B cell (primary cell): ENCODE measurements around the gene CAMSAP2.

Experiments used
- EZH2 ChIP-seq: IDR thresholded peaks from 2 replicates; pipeline ENCODE4 v1.6.1; 2012; ENCODE audit warnings: borderline replicate concordance, low read depth, mild to moderate bottlenecking, moderate library complexity, low read length; ENCODE audit not compliant: insufficient read depth, poor library complexity, severe bottlenecking
- TF ChIP-seq, protein P1 (sequence below): fragments of 200-600 bp; IDR thresholded peaks from one replicate; pipeline ENCODE4 v1.8.0; 2022; ENCODE audit warnings: antibody characterized with exemption, mild to moderate bottlenecking

DNA sequence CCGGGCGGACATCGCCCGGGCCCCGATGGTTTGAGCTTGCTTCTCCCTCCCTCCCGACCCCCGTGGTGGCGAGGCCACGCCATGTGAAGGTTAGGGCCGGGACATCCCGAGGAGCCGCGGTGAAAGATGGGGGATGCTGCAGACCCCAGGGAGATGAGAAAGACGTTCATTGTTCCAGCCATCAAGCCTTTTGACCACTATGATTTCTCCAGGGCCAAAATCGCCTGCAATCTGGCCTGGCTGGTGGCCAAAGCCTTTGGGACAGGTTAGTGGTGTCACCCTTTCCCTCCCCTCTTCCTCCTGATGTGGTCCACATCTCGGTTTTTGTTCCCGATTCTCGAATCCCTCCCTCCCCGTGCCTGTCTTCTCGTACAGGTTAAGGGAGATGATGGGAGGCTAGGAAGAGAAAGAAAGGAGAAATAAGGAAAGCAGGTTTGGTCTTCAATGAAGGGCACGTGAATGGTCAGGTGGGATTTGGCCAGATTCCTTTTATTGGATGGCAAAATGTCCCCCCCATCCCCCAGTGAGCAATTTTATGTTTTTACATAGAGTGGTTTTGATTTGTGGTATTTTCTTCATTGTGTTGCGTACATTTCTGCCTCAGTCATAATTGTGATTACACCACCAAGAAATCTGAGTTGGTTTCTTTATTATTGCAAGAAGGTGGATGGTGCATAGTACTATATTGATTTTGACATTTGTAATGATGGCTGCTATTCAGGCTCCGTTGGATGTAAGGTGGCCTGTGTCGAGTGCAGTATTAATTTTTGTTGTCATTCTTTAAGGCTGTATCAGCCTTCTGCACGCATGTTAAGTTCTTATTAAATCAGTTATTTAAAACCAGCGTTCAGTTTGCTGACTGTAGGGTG, 1.2 kb downstream of the CAMSAP2 start:
- TF ChIP-seq, protein P1, sequence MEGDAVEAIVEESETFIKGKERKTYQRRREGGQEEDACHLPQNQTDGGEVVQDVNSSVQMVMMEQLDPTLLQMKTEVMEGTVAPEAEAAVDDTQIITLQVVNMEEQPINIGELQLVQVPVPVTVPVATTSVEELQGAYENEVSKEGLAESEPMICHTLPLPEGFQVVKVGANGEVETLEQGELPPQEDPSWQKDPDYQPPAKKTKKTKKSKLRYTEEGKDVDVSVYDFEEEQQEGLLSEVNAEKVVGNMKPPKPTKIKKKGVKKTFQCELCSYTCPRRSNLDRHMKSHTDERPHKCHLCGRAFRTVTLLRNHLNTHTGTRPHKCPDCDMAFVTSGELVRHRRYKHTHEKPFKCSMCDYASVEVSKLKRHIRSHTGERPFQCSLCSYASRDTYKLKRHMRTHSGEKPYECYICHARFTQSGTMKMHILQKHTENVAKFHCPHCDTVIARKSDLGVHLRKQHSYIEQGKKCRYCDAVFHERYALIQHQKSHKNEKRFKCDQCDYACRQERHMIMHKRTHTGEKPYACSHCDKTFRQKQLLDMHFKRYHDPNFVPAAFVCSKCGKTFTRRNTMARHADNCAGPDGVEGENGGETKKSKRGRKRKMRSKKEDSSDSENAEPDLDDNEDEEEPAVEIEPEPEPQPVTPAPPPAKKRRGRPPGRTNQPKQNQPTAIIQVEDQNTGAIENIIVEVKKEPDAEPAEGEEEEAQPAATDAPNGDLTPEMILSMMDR, result no peak
- no peak for TF ChIP-seq EZH2
